Activated CD8-positive, alpha-beta T cell treated with anti-CD3 and anti-CD28 coated beads, Interleukin-2, amount 10 ng/mL, durations not matched to agents 7 days and 5 days (primary cell): ENCODE measurements around the gene M6PR. TPM values are rescaled to one million over a fixed set of nuclear protein-coding genes. Genes with fewer than 3 reads are reported as not detected.
"Not testable (repeated sequence)": the region's sequence is repeated elsewhere in the genome, so short reads cannot be mapped to it uniquely, and the experiment has no call there.

Experiments used
- ATAC-seq: fragments of 150-1000 bp; cut with Tn5 transposase; one replicate; pipeline ENCODE4 v1.10.0; 2021; ENCODE audit warnings: moderate library complexity
- CTCF ChIA-PET: fragments of 350-600 bp; sonication (Branson Sonifier 250); formaldehyde crosslinking; loops from one replicate; lab custom pipeline; 2021; ENCODE audit warnings: antibody characterized with exemption; lab: Charles Lee
- POLR2A ChIA-PET: fragments of 350-600 bp; sonication (Branson Sonifier 250); formaldehyde crosslinking; loops from one replicate; lab custom pipeline; 2021; ENCODE audit warnings: antibody characterized with exemption; lab: Charles Lee
- DNase-seq: peaks from one replicate; pipeline ENCODE4 v3.0.0-alpha.2; 2020
- H3K27ac Mint-ChIP-seq: one replicate; pipeline ENCODE4 v1.8.0; 2021; ENCODE audit warnings: mild to moderate bottlenecking, mixed read lengths
- H3K27me3 Mint-ChIP-seq: one replicate; pipeline ENCODE4 v1.8.0; 2021; ENCODE audit warnings: low read depth, mixed read lengths
- H3K36me3 Mint-ChIP-seq: one replicate; pipeline ENCODE4 v1.8.0; 2021; ENCODE audit warnings: low read depth, mixed read lengths
- H3K4me1 Mint-ChIP-seq: one replicate; pipeline ENCODE4 v1.8.0; 2021; ENCODE audit warnings: low read depth, mixed read lengths
- H3K4me3 Mint-ChIP-seq: one replicate; pipeline ENCODE4 v1.8.0; 2021; ENCODE audit warnings: mild to moderate bottlenecking, mixed read lengths
- H3K9me3 Mint-ChIP-seq: one replicate; pipeline ENCODE4 v1.8.0; 2022; ENCODE audit warnings: mixed read lengths; ENCODE audit not compliant: insufficient read depth
- total RNA-seq, 2 experiments: library from RNA; stranded (reverse); gene quantifications; one replicate each; pipeline ENCODE4 v1.2.3, GENCODE V29; 2021

The M6PR gene
- total RNA-seq, 2 experiments from 2014 or later, result 170 to 201 TPM

GRCh38 chr12:8932464-8932863 lies 17.0 kb downstream of the M6PR start:
- H3K36me3 Mint-ChIP-seq, DNase-seq, POLR2A ChIA-PET, H3K9me3 Mint-ChIP-seq, CTCF ChIA-PET, H3K4me3 Mint-ChIP-seq, H3K4me1 Mint-ChIP-seq, ATAC-seq, H3K27ac Mint-ChIP-seq, H3K27me3 Mint-ChIP-seq: not testable (repeated sequence)

GRCh38 chr12:8930655-8931323 lies 18.7 kb downstream of the M6PR start:
- H3K4me1 Mint-ChIP-seq, H3K27me3 Mint-ChIP-seq, H3K9me3 Mint-ChIP-seq, H3K27ac Mint-ChIP-seq, CTCF ChIA-PET, H3K4me3 Mint-ChIP-seq, DNase-seq, ATAC-seq, POLR2A ChIA-PET, H3K36me3 Mint-ChIP-seq: not testable (repeated sequence)

- DNase-seq, result no peak
- no peak for ATAC-seq
- Mint-ChIP-seq H3K27me3 (no peaks in the 10 kb centered on the region), H3K9me3 (no peaks in the 10 kb centered on the region), H3K4me3 (no peak overlapping the region), H3K27ac (no peak overlapping the region), H3K36me3 (no peaks in the 10 kb centered on the region), H3K4me1 (no peaks in the 10 kb centered on the region)
- CTCF ChIA-PET, result interaction anchor here (0.7 to 1.1 kb wide), 2 partner anchors 127 kb away, joined by 4 read pairs; no protein-coding TSS in a partner anchor
- POLR2A ChIA-PET, result no interaction called here
Measured at GRCh38 chr12:8922544-8922943, 26.9 kb downstream of the M6PR start.

GRCh38 chr12:8919643-8920042 lies 29.8 kb downstream of the M6PR start:
- H3K27ac Mint-ChIP-seq, POLR2A ChIA-PET, H3K36me3 Mint-ChIP-seq, ATAC-seq, H3K4me1 Mint-ChIP-seq, H3K9me3 Mint-ChIP-seq, H3K4me3 Mint-ChIP-seq, DNase-seq, H3K27me3 Mint-ChIP-seq: not testable (repeated sequence)
- CTCF ChIA-PET, result interaction anchor here (1.9 kb wide), 1 partner anchor 29 kb away, joined by 7 read pairs; no protein-coding TSS in a partner anchor

GRCh38 chr12:8917751-8918150 lies 31.7 kb downstream of the M6PR start:
- H3K36me3 Mint-ChIP-seq, result no peaks in the 10 kb centered on the region
- H3K4me3 Mint-ChIP-seq, result no peak overlapping the region
- H3K9me3 Mint-ChIP-seq, result no peaks in the 10 kb centered on the region
- DNase-seq (no peak), ATAC-seq (no peak)
- POLR2A ChIA-PET, result no interaction called here
- peaks cover 8% of the 10 kb centered on the region for H3K4me1 Mint-ChIP-seq
- peaks cover 10% of the 10 kb centered on the region for H3K27me3 Mint-ChIP-seq
- CTCF ChIA-PET, result interaction anchor here (0.8 to 3.8 kb wide), 6 partner anchors 27 to 374 kb away, joined by 3 to 14 read pairs (median 6); partner anchors contain the start of gene M6PR
- H3K27ac Mint-ChIP-seq, result no peak overlapping the region

- POLR2A ChIA-PET, result no interaction called here
- DNase-seq, result no peak
- no peak overlapping the region for H3K27ac Mint-ChIP-seq
- H3K27me3 Mint-ChIP-seq, result peaks cover 10% of the 10 kb centered on the region
- no peaks in the 10 kb centered on the region for H3K36me3 Mint-ChIP-seq
- H3K9me3 Mint-ChIP-seq, result no peaks in the 10 kb centered on the region
- no peak for ATAC-seq
- peaks cover 8% of the 10 kb centered on the region for H3K4me1 Mint-ChIP-seq
- CTCF ChIA-PET, result interaction anchor here (0.8 to 3.8 kb wide), 6 partner anchors 26 to 373 kb away, joined by 4 to 14 read pairs (median 6); partner anchors contain the start of gene M6PR
- H3K4me3 Mint-ChIP-seq, result no peak overlapping the region
Measured at GRCh38 chr12:8917031-8917430, 32.4 kb downstream of the M6PR start.

GRCh38 chr12:8916154-8916553 lies 33.3 kb downstream of the M6PR start:
- DNase-seq (no peak), ATAC-seq (no peak)
- H3K9me3 Mint-ChIP-seq, result no peaks in the 10 kb centered on the region
- peaks cover 15% of the 10 kb centered on the region for H3K27me3 Mint-ChIP-seq
- CTCF ChIA-PET, result interaction anchor here (1.4 to 3.8 kb wide), 5 partner anchors 25 to 372 kb away, joined by 4 to 14 read pairs (median 8); partner anchors contain the start of gene M6PR
- no peak overlapping the region for H3K4me3 Mint-ChIP-seq
- POLR2A ChIA-PET, result no interaction called here
- H3K4me1 Mint-ChIP-seq, result peaks cover 8% of the 10 kb centered on the region
- H3K27ac Mint-ChIP-seq, result no peak overlapping the region
- no peaks in the 10 kb centered on the region for H3K36me3 Mint-ChIP-seq

- CTCF ChIA-PET, result interaction anchor here (0.6 to 3.8 kb wide), 7 partner anchors 24 to 371 kb away, joined by 3 to 14 read pairs (median 4); no protein-coding TSS in a partner anchor
- ATAC-seq, result peak; percentile 94
- Mint-ChIP-seq H3K9me3 (no peaks in the 10 kb centered on the region), H3K27ac (no peak overlapping the region), H3K4me3 (no peak overlapping the region), H3K27me3 (peaks cover 15% of the 10 kb centered on the region), H3K4me1 (peaks cover 8% of the 10 kb centered on the region), H3K36me3 (no peaks in the 10 kb centered on the region)
- POLR2A ChIA-PET, result interaction anchor here (0.7 to 1.9 kb wide), 2 partner anchors 29 to 34 kb away, joined by 4 to 14 read pairs; partner anchors contain the start of gene M6PR
- peak; percentile 74 for DNase-seq
Measured at GRCh38 chr12:8914716-8915526, 34.5 kb downstream of the M6PR start.

GRCh38 chr12:8914033-8914715 lies 35.3 kb downstream of the M6PR start, which contains the start of gene PHC1:
Gene PHC1 (plus strand): TSS chr12:8914509. CDS start chr12:8917678, 3,169 bp downstream.
- POLR2A ChIA-PET, result interaction anchor here (0.7 to 1.9 kb wide), 2 partner anchors 30 to 35 kb away, joined by 4 to 14 read pairs; partner anchors contain the start of gene M6PR

GRCh38 chr12:8913702-8914032 lies 35.8 kb downstream of the M6PR start:
- DNase-seq (no peak), ATAC-seq (no peak)
- Mint-ChIP-seq H3K4me3 (peak overlapping the region; percentile 81), H3K27me3 (peaks cover 15% of the 10 kb centered on the region), H3K36me3 (no peaks in the 10 kb centered on the region), H3K4me1 (peaks cover 8% of the 10 kb centered on the region), H3K27ac (peak overlapping the region; percentile 83), H3K9me3 (no peaks in the 10 kb centered on the region)
- ChIA-PET CTCF (interaction anchor here (0.6 to 2.9 kb wide), 5 partner anchors 12 to 139 kb away, joined by 3 to 15 read pairs (median 3); no protein-coding TSS in a partner anchor), POLR2A (interaction anchor here (1.9 kb wide), 1 partner anchor 36 kb away, joined by 14 read pairs; the partner anchor contains the start of gene M6PR)

More at GRCh38 chr12:8914033-8914715, 35.3 kb downstream of the M6PR start, which contains the start of gene PHC1:
- H3K27ac Mint-ChIP-seq, result peak within 1 kb of the TSS; percentile 83
- peak within 1 kb of the TSS; percentile 81 for H3K4me3 Mint-ChIP-seq
- H3K9me3 Mint-ChIP-seq, H3K4me1 Mint-ChIP-seq, H3K36me3 Mint-ChIP-seq: not testable (repeated sequence)
- DNase-seq, result peak; percentile 77
- peak; percentile 78 for ATAC-seq
- CTCF ChIA-PET, result interaction anchor here (1.0 to 3.8 kb wide), 9 partner anchors 11 to 370 kb away, joined by 3 to 15 read pairs (median 4); no protein-coding TSS in a partner anchor
- H3K27me3 Mint-ChIP-seq, result peaks cover 15% of the 10 kb centered on the region

GRCh38 chr12:8912914-8913313 lies 36.5 kb downstream of the M6PR start:
- H3K9me3 Mint-ChIP-seq, result no peaks in the 10 kb centered on the region
- peaks cover 8% of the 10 kb centered on the region for H3K4me1 Mint-ChIP-seq
- H3K27me3 Mint-ChIP-seq, result peaks cover 15% of the 10 kb centered on the region
- H3K27ac Mint-ChIP-seq, result no peak overlapping the region
- ChIA-PET POLR2A (no interaction called here), CTCF (interaction anchor here (0.6 to 2.9 kb wide), 12 partner anchors 13 to 373 kb away, joined by 3 to 15 read pairs (median 4); partner anchors contain the start of gene M6PR)
- DNase-seq (peak; percentile 24), ATAC-seq (no peak)
- H3K4me3 Mint-ChIP-seq, result no peak overlapping the region
- H3K36me3 Mint-ChIP-seq, result no peaks in the 10 kb centered on the region
